Lower lobe of right lung (tissue), 2 donors: ENCODE results near the gene PMM2. TPM values are rescaled to one million over a fixed set of nuclear protein-coding genes. Genes with fewer than 3 reads are reported as not detected.

Source experiments
- ATAC-seq, 2 donors: fragments of 200-7000 bp; cut with Tn5 transposase; one replicate each; pipeline ENCODE4 v1.9.1; 2020 to 2022; ENCODE audit warnings: mild to moderate bottlenecking in 2 of 2, moderate library complexity in 2 of 2
- DNase-seq: peaks from one replicate; pipeline ENCODE4 v3.0.0-alpha.2; 2020
- H3K27ac ChIP-seq: fragments of 200-600 bp; one replicate; pipeline ENCODE4 v1.8.0; 2022
- H3K27me3 ChIP-seq: fragments of 200-600 bp; one replicate; pipeline ENCODE4 v1.8.0; 2022; ENCODE audit warnings: low read depth
- H3K36me3 ChIP-seq: fragments of 200-600 bp; one replicate; pipeline ENCODE4 v1.8.0; 2022; ENCODE audit warnings: mild to moderate bottlenecking
- H3K4me1 ChIP-seq: fragments of 200-600 bp; one replicate; pipeline ENCODE4 v1.8.0; 2022
- H3K4me3 ChIP-seq: fragments of 200-600 bp; one replicate; pipeline ENCODE4 v1.8.0; 2022; ENCODE audit warnings: mild to moderate bottlenecking
- H3K9me3 ChIP-seq: fragments of 200-600 bp; one replicate; pipeline ENCODE4 v1.8.0; 2022
- CTCF ChIP-seq: fragments of 200-600 bp; IDR thresholded peaks from one replicate; pipeline ENCODE4 v1.8.0; 2022; ENCODE audit warnings: antibody characterized with exemption, mild to moderate bottlenecking
- intact Hi-C: fragments of 100-400 bp; cut with DNase I; formaldehyde crosslinking; loops from one replicate; pipeline ENCODE4 v1.11.0; 2022
- total RNA-seq: library from RNA; stranded (reverse); fragmentation: NEBNext Ultra II Directional; extraction: Animal tissue kit (Norgen Biotek cat#: 25700); gene quantifications from one replicate; pipeline ENCODE4 v1.2.1, GENCODE V29; 2021
- donor health status: DM: no; HTN: yes; CAD: no; lungs with severe emphysema.

The PMM2 gene
- total RNA-seq, 1 donor from 2014 or later, result 39.3 TPM

DNA sequence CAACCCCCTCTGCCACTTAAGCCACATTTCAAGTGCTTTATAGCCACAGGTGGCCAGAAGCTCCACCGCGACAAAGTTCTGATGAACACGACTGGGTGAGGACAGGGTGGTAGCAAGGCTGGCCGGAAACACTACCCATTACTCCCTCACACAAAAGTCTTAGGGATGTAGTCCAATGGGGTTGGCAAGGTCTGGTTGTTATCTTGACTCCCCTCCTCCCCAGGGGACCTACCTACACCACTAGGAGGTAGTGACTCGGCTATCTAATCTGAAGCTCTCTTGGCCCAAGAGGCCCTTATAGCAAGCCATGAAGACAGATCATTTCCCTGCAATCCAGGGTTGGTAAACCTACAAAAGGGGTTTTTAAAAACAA lies 92.9 kb downstream of the PMM2 start:
- H3K4me1 ChIP-seq, result peaks cover 10% of the 10 kb centered on the region
- no peak for ATAC-seq
- TF ChIP-seq CTCF, result no peak
- H3K4me3 ChIP-seq, result no peak overlapping the region
- peaks cover under 1% of the 10 kb centered on the region for H3K27me3 ChIP-seq
- DNase-seq, result peak; percentile 3
- H3K27ac ChIP-seq, result no peak overlapping the region
- intact Hi-C loops, result no loop called here
- H3K36me3 ChIP-seq, result peaks cover 62% of the 10 kb centered on the region
- no peaks in the 10 kb centered on the region for H3K9me3 ChIP-seq

- Histone ChIP-seq H3K27ac (no peak overlapping the region), H3K9me3 (no peaks in the 10 kb centered on the region), H3K36me3 (peaks cover 78% of the 10 kb centered on the region), H3K27me3 (no peaks in the 10 kb centered on the region), H3K4me3 (no peak overlapping the region), H3K4me1 (no peaks in the 10 kb centered on the region)
- DNase-seq (peak; percentile 45), ATAC-seq (no peak)
- no peak for TF ChIP-seq CTCF
- intact Hi-C loops, result no loop called here
Measured at GRCh38 chr16:8892101-8892575, 94.5 kb downstream of the PMM2 start.

- H3K4me1 ChIP-seq, result no peaks in the 10 kb centered on the region
- TF ChIP-seq CTCF, result no peak
- H3K27me3 ChIP-seq, result no peaks in the 10 kb centered on the region
- no peak overlapping the region for H3K27ac ChIP-seq
- H3K4me3 ChIP-seq, result no peak overlapping the region
- no peaks in the 10 kb centered on the region for H3K9me3 ChIP-seq
- intact Hi-C loops, result no loop called here
- no peak for ATAC-seq
- DNase-seq, result peak; percentile 28
- peaks cover 87% of the 10 kb centered on the region for H3K36me3 ChIP-seq
Measured at GRCh38 chr16:8893426-8893825, 95.8 kb downstream of the PMM2 start.

DNA sequence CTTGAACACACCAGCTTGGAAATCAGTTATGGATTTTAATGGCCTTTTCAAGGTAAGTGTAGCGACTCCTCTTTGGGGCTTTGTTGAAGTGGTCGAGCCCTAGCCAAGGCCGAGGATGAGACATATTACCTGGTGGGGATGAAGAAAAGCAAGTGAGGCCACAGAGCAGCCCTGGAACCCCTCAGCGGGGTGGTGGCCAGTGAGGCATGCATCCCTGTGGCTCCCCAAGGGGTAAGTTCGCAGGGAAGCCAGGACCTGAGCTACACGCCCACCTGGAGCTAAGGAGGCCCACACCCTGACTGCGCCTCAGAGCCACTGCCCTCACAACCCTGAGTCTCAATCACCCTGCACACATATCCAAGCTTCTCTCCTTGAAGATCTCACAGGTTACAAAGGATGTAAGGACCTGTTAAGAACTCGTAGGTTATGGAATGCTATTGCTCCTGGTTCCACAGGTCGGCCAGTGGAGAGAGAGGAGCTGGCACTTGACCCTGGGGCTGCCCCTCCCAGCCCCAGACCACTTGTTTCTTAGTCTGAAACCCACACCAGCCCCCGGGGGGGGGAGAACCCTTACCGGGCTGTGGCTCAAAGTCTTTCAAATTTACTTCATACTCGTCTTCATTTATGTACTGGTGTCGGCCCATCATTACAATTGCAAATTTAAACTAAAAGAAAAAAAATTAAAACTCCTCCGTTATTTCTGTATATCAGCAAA lies 96.5 kb downstream of the PMM2 start:
- no peak for TF ChIP-seq CTCF
- H3K36me3 ChIP-seq, result peaks cover 95% of the 10 kb centered on the region

DNA sequence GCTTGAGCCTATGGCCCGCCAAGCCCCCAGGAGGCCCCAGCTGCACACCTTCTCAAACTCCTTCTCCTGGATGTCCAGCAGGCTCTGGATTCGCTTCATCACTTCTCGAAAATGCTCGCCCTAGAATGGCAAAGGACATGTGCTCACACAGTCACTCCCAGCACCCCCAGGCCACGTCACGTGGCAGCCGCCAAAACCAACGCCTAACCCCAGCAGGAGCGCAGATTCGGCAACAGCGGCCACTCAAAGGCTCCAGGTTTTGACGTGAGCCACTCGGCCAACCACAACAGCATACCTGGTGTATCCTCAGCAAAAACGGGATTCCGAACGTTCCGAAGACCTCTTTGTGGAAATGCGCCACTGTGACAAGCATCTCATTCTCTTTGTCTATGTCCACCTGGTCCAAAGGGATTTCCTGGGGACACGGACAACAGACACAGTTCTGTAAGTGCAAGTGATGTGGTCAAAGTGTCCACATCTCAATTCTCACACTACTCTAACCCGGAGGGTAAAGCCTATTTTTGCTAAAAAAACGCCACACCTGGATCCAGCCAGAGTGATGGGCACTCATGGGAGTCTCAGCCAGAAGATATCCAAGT lies 97.2 kb downstream of the PMM2 start:
- ATAC-seq, result no peak
- Histone ChIP-seq H3K27me3 (no peaks in the 10 kb centered on the region), H3K27ac (no peak overlapping the region)

More for the DNA sequence above, 96.5 kb downstream of the PMM2 start:
- Histone ChIP-seq H3K4me1 (no peaks in the 10 kb centered on the region), H3K9me3 (no peaks in the 10 kb centered on the region), H3K4me3 (no peak overlapping the region), H3K27ac (no peak overlapping the region), H3K27me3 (no peaks in the 10 kb centered on the region)
- DNase-seq (peak; percentile 24), ATAC-seq (no peak)
- intact Hi-C loops, result no loop called here

More for the DNA sequence above, 97.2 kb downstream of the PMM2 start:
- peak; percentile 24 for DNase-seq
- no peaks in the 10 kb centered on the region for H3K4me1 ChIP-seq
- H3K9me3 ChIP-seq, result no peaks in the 10 kb centered on the region
- H3K4me3 ChIP-seq, result no peak overlapping the region
- intact Hi-C loops, result no loop called here
- no peak for TF ChIP-seq CTCF
- H3K36me3 ChIP-seq, result peaks cover 97% of the 10 kb centered on the region
